Right atrium auricular region (tissue), 2 donors: ENCODE data around the gene ANK2. TPM values are rescaled to one million over a fixed set of nuclear protein-coding genes. Genes with fewer than 3 reads are reported as not detected.

Experiments
- DNase-seq: peaks from one replicate; pipeline ENCODE4 v3.0.0-alpha.2; 2019; ENCODE audit warnings: low spot score
- H3K27ac ChIP-seq, 2 donors: fragments of 200-600 bp; sonication (generic); 1 replicate in 1 of 2; 2 replicates in 1 of 2; pipeline ENCODE4 v1.5.1; 2016 to 2019
- H3K27me3 ChIP-seq, 2 donors: fragments of 200-600 bp; sonication (generic); one replicate each; pipeline versions ENCODE4 v1.5.1 to v1.6.0; 2017 to 2019
- H3K36me3 ChIP-seq: fragments of 200-600 bp; sonication (generic); one replicate; pipeline ENCODE4 v1.5.1; 2016
- H3K4me1 ChIP-seq, 2 donors: fragments of 200-600 bp; sonication (generic); one replicate each; pipeline versions ENCODE4 v1.5.1 to v1.6.0; 2017 to 2019
- H3K4me3 ChIP-seq, 2 donors: fragments of 200-600 bp; sonication (generic); 1 replicate in 1 of 2; 2 replicates in 1 of 2; pipeline ENCODE4 v1.5.1; 2017 to 2019; ENCODE audit warnings: mild to moderate bottlenecking in 1 of 2, moderate library complexity in 1 of 2
- H3K9me3 ChIP-seq, 2 donors: fragments of 200-600 bp; sonication (generic); one replicate each; pipeline ENCODE4 v1.5.1; 2019
- CTCF ChIP-seq, 2 donors: fragments of 200-600 bp; sonication (generic); IDR thresholded peaks; one replicate each; pipeline ENCODE4 v1.5.1; 2019; ENCODE audit warnings: antibody characterized with exemption in 2 of 2
- total RNA-seq, 2 donors: library from RNA; depleted of rRNA; stranded (reverse); fragments of >200 nt; gene quantifications; one replicate each; pipeline ENCODE4 v1.1.0, GENCODE V29; 2016

Gene ANK2
- total RNA-seq, 2 donors from 2014 or later: 169 to 332 TPM

DNA sequence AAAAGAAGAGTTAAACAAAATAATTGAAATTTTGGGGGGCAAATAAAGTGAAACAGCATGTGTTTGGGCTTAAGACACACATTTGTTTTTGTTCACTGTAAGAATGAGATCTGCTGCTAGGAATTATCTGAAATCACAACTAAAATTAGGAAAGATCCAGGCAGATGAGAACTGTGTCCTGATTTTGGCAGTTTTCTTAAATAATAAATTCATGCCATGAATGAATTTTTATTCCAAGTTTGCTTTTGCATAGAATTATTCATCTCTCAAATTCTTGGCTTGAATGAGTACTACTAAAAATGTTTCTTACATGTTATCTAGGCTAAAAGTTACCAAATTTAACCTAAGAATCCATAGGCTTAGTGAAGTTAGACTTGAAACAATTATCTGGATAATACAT, 321.7 kb downstream of the ANK2 start:
- H3K36me3 ChIP-seq: peaks cover 69% of the 10 kb centered on the region

GRCh38 chr4:113375964-113376666, 326.7 kb downstream of the ANK2 start:
- Histone ChIP-seq H3K27me3 (no peaks in the 10 kb centered on the region), H3K9me3 (no peaks in the 10 kb centered on the region), H3K36me3 (peaks cover 33% of the 10 kb centered on the region), H3K4me1 (no peaks in the 10 kb centered on the region), H3K27ac (peak overlapping the region in 1 of 2 donors; percentile 54), H3K4me3 (no peak overlapping the region)
- no peak for TF ChIP-seq CTCF (IDR thresholded peaks at IDR 0.05)
- DNase-seq: no peak

More for the DNA sequence above, 321.7 kb downstream of the ANK2 start:
- Histone ChIP-seq H3K9me3 (no peaks in the 10 kb centered on the region), H3K4me1 (no peaks in the 10 kb centered on the region), H3K4me3 (no peak overlapping the region), H3K27ac (no peak overlapping the region), H3K27me3 (no peaks in the 10 kb centered on the region)
- DNase-seq: no peak
- TF ChIP-seq CTCF (IDR thresholded peaks at IDR 0.05): no peak

DNA sequence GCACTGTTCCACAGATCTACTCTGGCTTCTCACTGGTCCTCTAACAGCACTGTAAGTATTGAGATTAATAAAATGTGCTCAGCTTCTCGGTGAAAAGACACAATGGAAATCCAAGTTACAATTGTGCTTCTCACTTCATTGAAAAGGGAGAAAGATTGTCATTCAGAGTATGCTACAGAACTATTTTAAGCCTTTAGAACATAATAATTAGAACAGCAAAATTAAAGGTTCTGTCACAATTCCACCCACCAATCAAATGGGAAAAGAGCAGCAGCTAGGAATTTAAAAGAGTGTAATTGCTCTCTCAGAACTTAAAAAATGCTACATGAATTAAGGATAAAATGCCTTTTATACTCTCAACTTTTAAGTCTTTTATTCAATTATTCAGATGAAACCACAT, 329.4 kb downstream of the ANK2 start:
- no peaks in the 10 kb centered on the region for H3K9me3 ChIP-seq
- no peaks in the 10 kb centered on the region for H3K27me3 ChIP-seq
- H3K36me3 ChIP-seq: peaks cover 28% of the 10 kb centered on the region
- no peak overlapping the region for H3K4me3 ChIP-seq
- no peak for DNase-seq
- no peak for TF ChIP-seq CTCF (IDR thresholded peaks at IDR 0.05)
- no peak overlapping the region for H3K27ac ChIP-seq
- H3K4me1 ChIP-seq: peaks cover 0 to 17% of the 10 kb centered on the region in 2 donors

DNA sequence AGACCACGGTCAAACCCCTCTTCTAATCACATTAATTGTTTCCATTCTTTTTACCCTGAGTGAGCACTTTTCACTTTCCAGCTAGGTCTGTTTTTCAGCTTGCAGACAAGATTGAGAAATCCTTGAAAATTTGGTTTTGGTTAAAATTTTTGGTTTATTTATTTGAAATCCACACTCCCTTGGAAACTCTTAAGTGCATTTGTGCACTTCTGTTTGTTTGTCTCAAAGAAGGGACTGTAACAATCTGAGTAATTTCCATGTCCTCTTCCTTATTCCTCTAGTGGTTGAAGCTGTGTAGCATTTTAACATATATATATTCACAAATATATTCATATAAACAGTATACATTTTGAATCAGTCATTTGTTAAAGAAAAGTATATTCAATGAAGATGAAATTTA, 333.3 kb downstream of the ANK2 start:
- Histone ChIP-seq H3K27me3 (no peaks in the 10 kb centered on the region), H3K36me3 (peaks cover 16% of the 10 kb centered on the region), H3K27ac (peak overlapping the region; percentile 20 to 63), H3K4me3 (no peak overlapping the region), H3K4me1 (peaks cover 0 to 29% of the 10 kb centered on the region in 2 donors), H3K9me3 (no peaks in the 10 kb centered on the region)
- DNase-seq: no peak
- no peak for TF ChIP-seq CTCF (IDR thresholded peaks at IDR 0.05)

DNA sequence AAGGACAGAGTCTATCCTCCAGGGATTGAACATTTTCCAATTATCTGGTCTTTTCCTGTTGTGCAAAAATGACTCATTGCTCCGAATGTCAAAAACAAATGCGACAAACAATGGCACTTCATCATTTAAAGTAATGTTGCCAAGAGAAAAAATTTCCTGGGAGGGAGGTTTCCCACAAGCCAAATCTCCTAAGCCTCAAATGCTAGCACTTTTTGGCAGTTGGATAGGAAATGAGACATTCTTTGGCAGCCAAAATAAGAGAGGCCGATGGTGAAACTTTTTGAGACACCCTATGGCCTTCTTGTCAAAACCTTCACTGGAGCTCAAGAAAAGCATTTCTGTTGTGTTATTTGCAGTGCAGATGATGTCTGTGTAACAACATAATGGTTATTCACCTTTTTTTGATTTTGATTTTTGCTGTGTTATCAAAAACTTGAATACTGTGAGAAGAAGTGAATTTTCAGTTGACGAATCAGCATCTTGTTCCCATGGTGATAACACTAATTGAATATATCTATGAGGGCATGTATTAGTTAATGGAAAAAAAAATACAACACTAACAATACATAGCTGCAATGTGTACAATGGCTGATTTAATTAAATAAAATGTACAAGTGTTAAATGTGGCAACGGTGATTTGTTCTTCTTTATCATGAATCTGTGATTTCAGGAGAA, 333.8 kb downstream of the ANK2 start:
- H3K4me1 ChIP-seq: peaks cover 0 to 29% of the 10 kb centered on the region in 2 donors
- H3K4me3 ChIP-seq: no peak overlapping the region
- no peaks in the 10 kb centered on the region for H3K9me3 ChIP-seq
- peak overlapping the region; percentile 20 to 63 for H3K27ac ChIP-seq
- H3K36me3 ChIP-seq: peaks cover 16% of the 10 kb centered on the region
- no peaks in the 10 kb centered on the region for H3K27me3 ChIP-seq
- DNase-seq: no peak
- TF ChIP-seq CTCF (IDR thresholded peaks at IDR 0.05): no peak
